WTC11 (cell line): Measurements from ENCODE around the gene ZNF652. TPM values are rescaled to one million over a fixed set of nuclear protein-coding genes. Genes with fewer than 3 reads are reported as not detected.

Source experiments
- ATAC-seq: fragments of 200-7000 bp; cut with Tn5 transposase; 2 replicates; pipeline ENCODE4 v1.10.0; 2021; ENCODE audit warnings: mild to moderate bottlenecking, moderate library complexity
- CTCF ChIA-PET: fragments of 300-600 bp; sonication (Branson Sonifier 250); formaldehyde crosslinking; loops from one replicate; lab custom pipeline; 2021; ENCODE audit warnings: antibody characterized with exemption; lab: Charles Lee
- POLR2A ChIA-PET: fragments of 350-600 bp; sonication (Branson Sonifier 250); formaldehyde crosslinking; loops from one replicate; lab custom pipeline; 2021; ENCODE audit warnings: antibody characterized with exemption; lab: Charles Lee
- DNase-seq: peaks from one replicate; pipeline ENCODE4 v3.0.0; 2021; ENCODE audit warnings: low spot score
- H3K27ac Mint-ChIP-seq: 2 replicates; pipeline ENCODE4 v1.8.0; 2021; ENCODE audit warnings: mixed read lengths
- H3K27me3 Mint-ChIP-seq: 2 replicates; pipeline ENCODE4 v1.8.0; 2021; ENCODE audit warnings: low read depth, mild to moderate bottlenecking, moderate library complexity, mixed read lengths
- H3K36me3 Mint-ChIP-seq: 2 replicates; pipeline ENCODE4 v1.8.0; 2021; ENCODE audit warnings: mixed read lengths
- H3K4me1 Mint-ChIP-seq: 2 replicates; pipeline ENCODE4 v1.8.0; 2022; ENCODE audit warnings: mixed read lengths
- H3K4me3 Mint-ChIP-seq: 2 replicates; pipeline ENCODE4 v1.8.0; 2021; ENCODE audit warnings: mild to moderate bottlenecking, moderate library complexity, mixed read lengths
- H3K9me3 Mint-ChIP-seq: 2 replicates; pipeline ENCODE4 v1.8.0; 2021; ENCODE audit warnings: mixed read lengths
- ARID4B ChIP-seq: sonication (generic); formaldehyde crosslinking; IDR thresholded peaks from 2 replicates; pipeline ENCODE4 v1.8.0; 2023; ENCODE audit warnings: missing genetic modification reagents, mild to moderate bottlenecking, borderline replicate concordance
- ATF2 ChIP-seq: sonication (generic); formaldehyde crosslinking; IDR thresholded peaks from 2 replicates; pipeline ENCODE4 v1.8.1; 2022; ENCODE audit warnings: low read depth, missing genetic modification reagents, borderline replicate concordance
- E2F5 ChIP-seq: sonication (generic); formaldehyde crosslinking; IDR thresholded peaks from 2 replicates; pipeline ENCODE4 v1.8.1; 2022; ENCODE audit warnings: mild to moderate bottlenecking, moderate library complexity, missing genetic modification reagents
- FOXP1 ChIP-seq: sonication (generic); formaldehyde crosslinking; IDR thresholded peaks from 2 replicates; pipeline ENCODE4 v1.8.0; 2022; ENCODE audit warnings: missing genetic modification reagents, mild to moderate bottlenecking, moderate library complexity, borderline replicate concordance
- FOXP4 ChIP-seq: sonication (generic); formaldehyde crosslinking; IDR thresholded peaks from 2 replicates; pipeline ENCODE4 v1.8.0; 2022; ENCODE audit warnings: mild to moderate bottlenecking, missing genetic modification reagents
- GABPB1 ChIP-seq: sonication (generic); formaldehyde crosslinking; IDR thresholded peaks from 2 replicates; pipeline ENCODE4 v1.8.1; 2023; ENCODE audit warnings: mild to moderate bottlenecking, missing genetic modification reagents
- GRHL2 ChIP-seq: fragments of 250-450 bp; sonication (Bioruptor Pico); IDR thresholded peaks from 2 replicates; pipeline ENCODE4 v1.8.0; 2022; ENCODE audit warnings: mild to moderate bottlenecking, moderate library complexity; ENCODE audit not compliant: insufficient replicate concordance, severe bottlenecking
- HMGA2 ChIP-seq: fragments of 250-450 bp; sonication (Bioruptor Pico); IDR thresholded peaks from 2 replicates; pipeline ENCODE4 v1.4.0; 2021; ENCODE audit warnings: mild to moderate bottlenecking, moderate library complexity
- JUN ChIP-seq: sonication (generic); formaldehyde crosslinking; IDR thresholded peaks from 2 replicates; pipeline ENCODE4 v1.8.0; 2023; ENCODE audit warnings: mild to moderate bottlenecking, missing genetic modification reagents
- NR2C2 ChIP-seq: sonication (generic); formaldehyde crosslinking; IDR thresholded peaks from 2 replicates; pipeline ENCODE4 v1.8.0; 2022; ENCODE audit warnings: mild to moderate bottlenecking, missing genetic modification reagents
- SMAD3 ChIP-seq: sonication (generic); formaldehyde crosslinking; IDR thresholded peaks from 2 replicates; pipeline ENCODE4 v1.8.0; 2022; ENCODE audit warnings: missing genetic modification reagents, mild to moderate bottlenecking, borderline replicate concordance
- TEAD1 ChIP-seq: sonication (generic); formaldehyde crosslinking; IDR thresholded peaks from 2 replicates; pipeline ENCODE4 v1.8.0; 2022; ENCODE audit warnings: mild to moderate bottlenecking, missing genetic modification reagents
- ZNF121 ChIP-seq: sonication (generic); formaldehyde crosslinking; IDR thresholded peaks from 2 replicates; pipeline ENCODE4 v1.8.0; 2023; ENCODE audit warnings: missing genetic modification reagents
- ZNF219 ChIP-seq: sonication (generic); formaldehyde crosslinking; IDR thresholded peaks from 2 replicates; pipeline ENCODE4 v1.8.0; 2023; ENCODE audit warnings: missing genetic modification reagents, mild to moderate bottlenecking, borderline replicate concordance
- ZNF317 ChIP-seq: sonication (generic); formaldehyde crosslinking; IDR thresholded peaks from 2 replicates; pipeline ENCODE4 v1.8.1; 2023; ENCODE audit warnings: low read depth, mild to moderate bottlenecking, moderate library complexity, missing genetic modification reagents, borderline replicate concordance
- ZNF425 ChIP-seq: fragments of 250-450 bp; sonication (Bioruptor Pico); conservative IDR thresholded peaks from 2 replicates; pipeline ENCODE4 v1.9.0; 2021; ENCODE audit warnings: mild to moderate bottlenecking
- total RNA-seq: library from RNA; stranded (reverse); gene quantifications from 3 replicates; pipeline ENCODE4 v1.2.3, GENCODE V29; 2021
- TF ChIP-seq, protein P1 (sequence below): sonication (generic); formaldehyde crosslinking; IDR thresholded peaks from 2 replicates; pipeline ENCODE4 v1.8.1; 2022; ENCODE audit warnings: low read depth, mild to moderate bottlenecking, moderate library complexity, missing genetic modification reagents, borderline replicate concordance
- TF ChIP-seq, protein P2 (sequence below): sonication (generic); formaldehyde crosslinking; conservative IDR thresholded peaks from 2 replicates; pipeline ENCODE4 v1.8.1; 2022; ENCODE audit warnings: mild to moderate bottlenecking, missing genetic modification reagents

The ZNF652 gene
- total RNA-seq, 1 experiment from 2014 or later, result 40.8 TPM

- ATAC-seq, result no peak
- Mint-ChIP-seq H3K27me3 (no peaks in the 10 kb centered on the region), H3K4me3 (no peak overlapping the region), H3K27ac (no peak overlapping the region), H3K9me3 (peaks cover 4% of the 10 kb centered on the region), H3K4me1 (peaks cover 3% of the 10 kb centered on the region; the same call in 1 of the 2 replicates), H3K36me3 (peaks cover 8% of the 10 kb centered on the region)
- DNase-seq, result no peak
- POLR2A ChIA-PET, result no interaction called here
- no peak for TF ChIP-seq ARID4B (CRISPR knock-in tag)
- CTCF ChIA-PET, result no interaction called here
These were observed 9.4 kb downstream of the ZNF652 start for GRCh38 chr17:49352587-49353154.

DNA sequence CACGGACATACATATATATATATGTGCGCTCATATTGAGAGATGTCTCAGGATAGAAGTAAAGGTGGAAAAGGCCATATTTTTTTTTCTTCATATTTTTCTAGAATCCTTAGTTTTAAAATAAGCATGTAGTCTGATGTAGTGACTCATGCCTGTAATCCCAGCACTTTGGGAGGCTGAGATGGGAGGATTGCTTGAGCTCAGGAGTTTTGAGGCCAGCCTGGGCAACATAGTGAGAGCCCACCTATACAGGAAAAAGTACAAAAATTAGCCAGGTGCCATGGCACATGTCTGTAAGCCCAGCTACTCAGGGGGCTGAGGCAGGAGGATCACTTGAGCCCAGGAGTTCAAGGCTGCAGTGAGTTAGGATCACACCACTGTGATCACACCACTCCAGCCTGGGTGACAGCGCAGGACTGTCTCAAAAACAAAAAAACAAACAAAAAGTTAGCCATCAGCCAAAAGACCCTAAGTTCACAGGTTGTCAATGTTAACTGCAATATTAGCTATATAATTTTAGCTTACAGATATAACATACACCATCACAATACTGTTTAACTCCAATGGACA, 10.4 kb downstream of the ZNF652 start:
- Mint-ChIP-seq H3K27me3 (no peaks in the 10 kb centered on the region), H3K4me1 (peaks cover 2% of the 10 kb centered on the region; the same call in 1 of the 2 replicates), H3K27ac (no peak overlapping the region), H3K36me3 (peaks cover 8% of the 10 kb centered on the region), H3K4me3 (no peak overlapping the region), H3K9me3 (peaks cover 4% of the 10 kb centered on the region)
- no peak for DNase-seq
- CTCF ChIA-PET, result no interaction called here
- ATAC-seq, result no peak
- POLR2A ChIA-PET, result interaction anchor here (0.7 kb wide), 1 partner anchor 63 kb away, joined by 3 read pairs; the partner anchor contains the start of gene PHB1
- no peak for TF ChIP-seq NR2C2
- TF ChIP-seq FOXP4, result no peak
- TF ChIP-seq, protein P1, sequence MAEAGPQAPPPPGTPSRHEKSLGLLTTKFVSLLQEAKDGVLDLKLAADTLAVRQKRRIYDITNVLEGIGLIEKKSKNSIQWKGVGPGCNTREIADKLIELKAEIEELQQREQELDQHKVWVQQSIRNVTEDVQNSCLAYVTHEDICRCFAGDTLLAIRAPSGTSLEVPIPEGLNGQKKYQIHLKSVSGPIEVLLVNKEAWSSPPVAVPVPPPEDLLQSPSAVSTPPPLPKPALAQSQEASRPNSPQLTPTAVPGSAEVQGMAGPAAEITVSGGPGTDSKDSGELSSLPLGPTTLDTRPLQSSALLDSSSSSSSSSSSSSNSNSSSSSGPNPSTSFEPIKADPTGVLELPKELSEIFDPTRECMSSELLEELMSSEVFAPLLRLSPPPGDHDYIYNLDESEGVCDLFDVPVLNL (CRISPR knock-in tag), result no peak
- TF ChIP-seq, protein P2, sequence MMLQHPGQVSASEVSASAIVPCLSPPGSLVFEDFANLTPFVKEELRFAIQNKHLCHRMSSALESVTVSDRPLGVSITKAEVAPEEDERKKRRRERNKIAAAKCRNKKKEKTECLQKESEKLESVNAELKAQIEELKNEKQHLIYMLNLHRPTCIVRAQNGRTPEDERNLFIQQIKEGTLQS (CRISPR knock-in tag), result no peak
- TF ChIP-seq HMGA2 (CRISPR knock-in tag), result no peak
- no peak for TF ChIP-seq ZNF219 (CRISPR knock-in tag)
- no peak for TF ChIP-seq ZNF121 (CRISPR knock-in tag)
- TF ChIP-seq JUN (CRISPR knock-in tag), result no peak
- no peak for TF ChIP-seq TEAD1 (CRISPR knock-in tag)
- TF ChIP-seq E2F5, result no peak
- TF ChIP-seq FOXP1, result no peak
- no peak for TF ChIP-seq ZNF317 (CRISPR knock-in tag)
- no peak for TF ChIP-seq GABPB1 (CRISPR knock-in tag)
- TF ChIP-seq ATF2 (CRISPR knock-in tag), result no peak
- TF ChIP-seq GRHL2 (CRISPR knock-in tag), result no peak
- TF ChIP-seq ZNF425 (CRISPR knock-in tag), result no peak
- no peak for TF ChIP-seq SMAD3 (CRISPR knock-in tag)
